A204.1 (cell line): ENCODE results near the gene USB1.

Experiments used
- FAIRE-seq: peaks from 2 replicates; lab custom pipeline; 2012; peaks lifted over from hg19 to GRCh38; lab: Jason Lieb, UNC

The USB1 gene

DNA sequence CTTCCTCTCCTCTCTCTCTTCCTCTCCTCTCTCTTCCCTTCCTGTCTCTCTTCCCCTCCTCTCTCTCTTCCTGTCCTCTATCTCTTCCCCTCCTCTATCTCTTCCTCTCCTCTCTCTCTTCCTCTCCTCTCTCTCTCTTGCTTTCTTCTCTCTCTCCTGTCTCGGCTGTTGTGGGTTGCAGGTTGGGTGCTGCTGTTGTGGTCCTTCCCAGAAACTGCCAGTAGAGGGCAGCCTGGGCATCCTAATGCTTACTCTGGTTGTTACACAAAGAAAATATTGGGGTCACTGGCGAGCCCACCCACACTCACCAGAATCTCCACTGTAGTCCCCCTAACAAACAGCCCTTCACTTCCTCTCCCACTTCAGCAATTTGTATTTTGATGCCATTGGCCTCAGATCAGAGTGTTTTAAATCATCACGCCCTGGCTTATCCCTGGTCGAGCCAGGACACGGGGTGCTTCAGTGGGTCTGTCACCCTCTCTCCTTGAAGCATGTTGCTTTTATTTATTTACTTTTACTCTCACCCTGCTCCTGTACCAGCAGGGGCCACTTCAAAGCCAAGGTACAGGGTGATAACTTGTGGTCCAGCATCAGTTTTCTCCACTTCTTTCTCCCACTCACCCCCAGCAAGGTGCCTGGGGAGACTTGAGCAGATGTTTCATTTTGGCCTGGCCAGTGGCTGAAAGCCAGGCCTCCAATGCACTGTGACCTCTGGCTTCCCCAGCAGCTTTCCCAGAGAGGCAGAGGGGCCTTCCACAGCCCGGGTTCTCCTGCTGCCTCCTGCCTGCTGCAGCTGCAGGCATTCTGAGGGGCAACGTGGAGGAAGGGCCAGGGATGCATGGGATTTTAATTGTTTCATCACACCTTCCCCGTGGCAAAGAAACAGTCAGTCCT lies 19.7 kb downstream of the USB1 start:
- FAIRE-seq = no peak

DNA sequence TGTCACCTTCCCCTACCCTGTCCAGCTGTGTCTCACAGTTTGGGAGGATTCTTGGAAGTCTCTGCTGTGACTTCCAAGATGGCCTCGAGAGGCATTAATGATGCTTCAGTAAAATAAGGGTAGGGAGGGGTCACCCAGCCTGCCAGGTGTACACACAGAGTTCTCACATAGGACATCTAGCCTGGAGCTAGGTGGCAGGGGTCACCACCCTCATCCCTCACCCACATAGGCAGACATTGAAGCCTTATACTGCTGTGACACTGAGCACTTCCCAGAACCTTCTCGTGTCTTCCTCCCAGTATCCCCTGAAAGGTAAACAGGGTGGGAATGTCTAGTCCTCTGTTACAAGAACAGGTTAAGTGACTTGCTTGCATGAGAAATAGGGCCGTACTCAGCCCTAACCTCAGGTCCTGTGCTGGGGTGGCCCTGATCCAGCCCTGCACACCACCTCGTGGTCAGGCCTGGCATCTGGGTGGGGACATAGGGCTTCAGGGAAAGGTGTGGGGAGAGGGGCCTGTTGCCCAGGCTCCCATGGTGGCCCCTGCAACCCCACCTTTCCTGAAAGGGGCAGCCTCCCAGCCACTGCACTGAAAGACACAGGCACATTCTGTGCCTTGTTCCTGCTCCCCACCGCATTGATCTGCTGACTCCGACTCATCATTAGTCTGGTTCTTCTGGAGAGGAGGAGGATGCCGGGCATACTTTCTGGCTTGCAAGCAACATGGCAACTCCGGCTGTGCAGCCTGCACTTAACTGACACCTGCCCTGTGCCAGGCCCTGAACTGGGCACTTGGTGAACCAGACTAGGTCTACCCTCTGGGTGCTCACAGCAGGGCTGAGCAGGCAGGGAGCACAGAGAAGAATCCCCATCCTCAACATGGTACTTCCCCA lies 20.7 kb downstream of the USB1 start:
- no peak for FAIRE-seq

DNA sequence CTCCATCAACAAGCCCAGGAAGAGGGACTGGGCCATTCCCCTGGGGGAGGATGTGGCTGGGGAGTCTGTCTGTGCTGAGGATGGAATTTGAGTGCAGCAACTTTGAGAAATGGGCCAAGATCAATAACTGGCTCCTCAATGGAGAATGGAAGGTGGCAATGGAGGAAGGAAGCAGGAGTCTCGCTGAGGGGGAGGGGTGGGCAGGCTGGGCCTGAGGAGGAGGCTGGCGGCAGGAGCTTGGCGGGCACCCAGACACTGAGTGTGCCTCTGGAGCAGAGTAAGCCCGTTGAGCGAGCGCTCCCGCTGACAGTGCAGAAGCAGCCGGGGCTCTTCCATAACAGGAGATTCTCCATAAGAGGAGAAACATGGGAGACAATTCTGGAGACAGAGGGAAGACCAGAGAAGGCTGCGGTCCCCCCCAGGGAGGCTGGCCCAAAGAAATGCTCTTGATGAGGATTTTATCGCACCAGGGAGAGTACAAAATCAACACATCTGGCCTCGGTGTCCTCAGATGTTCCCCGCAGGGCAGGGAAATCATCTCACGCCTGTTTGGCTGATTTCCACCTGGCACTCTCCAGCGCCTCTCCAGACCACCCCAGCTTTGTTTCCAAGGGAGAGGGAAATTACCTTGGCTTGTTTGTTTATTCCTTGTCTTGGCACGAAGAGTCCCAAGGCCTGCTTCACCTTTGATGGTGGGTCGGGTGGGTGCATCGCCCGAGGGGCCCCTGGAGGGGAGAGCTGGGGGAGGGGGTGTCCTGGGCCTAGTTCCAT lies 21.6 kb downstream of the USB1 start:
- FAIRE-seq = no peak

DNA sequence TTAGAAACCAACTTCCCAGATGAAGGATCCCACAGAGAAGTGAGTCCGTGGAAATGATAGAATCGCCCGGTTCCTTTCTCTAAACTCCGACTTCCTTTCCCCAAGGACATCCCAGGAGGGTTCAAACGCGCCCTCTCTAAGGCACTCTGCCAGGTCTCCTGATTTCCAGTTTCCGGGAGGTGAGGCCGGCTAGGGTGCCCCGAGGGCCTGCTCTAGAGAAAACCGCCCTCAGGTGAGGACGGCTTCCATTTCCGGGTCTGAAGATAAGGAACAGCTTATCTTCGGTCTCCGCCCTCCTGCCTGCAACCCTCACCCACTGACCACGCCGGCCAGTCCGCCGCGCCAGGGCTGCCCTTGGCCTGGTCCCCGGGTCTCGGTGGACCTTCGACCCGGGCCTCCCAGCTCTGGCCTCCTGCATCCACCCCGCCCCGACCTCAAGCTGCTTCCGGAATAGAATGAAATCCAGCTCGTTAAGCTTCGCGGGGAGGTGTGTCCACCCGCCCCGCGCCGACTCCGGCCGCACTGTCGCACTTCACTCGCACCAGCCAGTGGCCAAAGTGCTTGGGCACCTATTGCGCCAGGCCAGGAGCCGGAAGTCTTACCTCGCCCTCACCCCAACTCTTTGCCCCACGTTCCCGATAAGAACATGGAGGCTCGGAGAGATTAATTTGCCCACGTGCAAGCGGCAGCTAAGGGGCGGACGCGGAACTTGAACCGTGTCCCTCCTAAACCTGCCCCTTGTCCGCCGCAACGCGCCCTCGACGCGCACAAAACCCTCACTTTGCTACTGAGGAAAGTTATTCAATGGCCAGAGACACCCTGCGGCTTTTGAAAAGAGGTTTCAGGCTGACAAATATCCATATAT lies 23.5 kb downstream of the USB1 start:
- FAIRE-seq = no peak

DNA sequence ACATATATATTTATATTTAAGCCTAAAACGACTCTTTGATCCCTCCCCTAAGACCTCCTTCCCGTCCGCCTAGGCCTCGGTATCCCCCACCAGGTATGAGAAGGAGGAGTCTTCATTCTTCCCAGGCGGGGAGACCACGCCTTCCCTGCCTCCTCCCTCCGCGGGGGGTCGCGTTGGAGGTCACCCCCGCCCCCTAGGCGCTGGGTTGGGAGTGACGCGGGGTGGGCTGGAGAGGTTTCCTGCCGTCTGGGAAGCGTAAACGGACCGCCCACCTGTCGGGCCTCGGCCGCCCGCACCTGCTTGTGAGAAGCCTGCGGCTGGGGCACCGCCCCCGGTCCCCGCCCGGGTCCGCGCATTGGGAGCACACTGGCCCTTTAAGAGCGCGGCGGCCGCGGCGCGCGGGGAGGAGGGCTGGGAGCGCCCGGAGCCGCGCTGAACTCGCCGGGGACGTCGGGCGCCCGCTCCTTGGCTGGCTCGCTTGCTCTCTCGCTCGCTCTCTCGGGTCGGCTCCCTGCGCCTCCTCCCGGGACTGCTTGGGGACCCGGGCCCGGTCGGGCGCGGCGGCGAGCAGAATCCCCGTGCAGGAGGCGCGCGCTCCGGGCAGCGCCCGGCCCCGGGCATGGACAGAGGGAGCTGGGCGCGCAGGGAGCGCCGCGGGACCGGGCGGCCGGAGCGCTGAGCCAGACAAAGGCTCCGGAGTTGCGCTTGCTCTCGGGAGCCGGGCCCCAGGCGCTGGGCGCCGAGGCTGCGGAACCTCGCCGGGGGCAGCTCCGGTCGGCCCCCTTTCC lies 24.3 kb downstream of the USB1 start, which contains the start of gene MMP15:
TSS of gene MMP15 (plus strand) at position 404 of the 788 bp plus-strand sequence. CDS start 597 bp downstream, outside the sequence.
- no peak for FAIRE-seq

DNA sequence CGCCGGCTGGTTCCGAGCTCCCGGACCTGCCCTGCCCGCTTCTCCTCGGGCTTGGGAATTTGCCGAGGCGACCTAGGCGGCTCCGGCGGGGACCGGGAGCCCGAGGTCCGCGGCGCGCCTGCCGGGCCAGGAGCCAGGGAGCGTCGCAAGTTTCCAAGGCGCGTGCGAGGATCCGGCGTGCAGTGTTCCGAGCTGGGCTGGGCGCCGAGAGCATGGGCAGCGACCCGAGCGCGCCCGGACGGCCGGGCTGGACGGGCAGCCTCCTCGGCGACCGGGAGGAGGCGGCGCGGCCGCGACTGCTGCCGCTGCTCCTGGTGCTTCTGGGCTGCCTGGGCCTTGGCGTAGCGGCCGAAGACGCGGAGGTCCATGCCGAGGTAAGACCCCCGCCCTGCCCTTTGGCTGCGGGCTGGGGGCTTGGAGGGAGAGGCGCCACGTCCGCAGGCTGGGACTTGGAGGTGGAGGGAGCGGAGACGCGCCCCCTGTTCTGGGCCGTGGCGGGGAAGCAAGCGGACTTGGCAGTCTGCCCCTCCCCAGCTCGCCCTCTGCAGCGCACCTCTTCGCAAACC lies 25.0 kb downstream of the USB1 start:
- no peak for FAIRE-seq

DNA sequence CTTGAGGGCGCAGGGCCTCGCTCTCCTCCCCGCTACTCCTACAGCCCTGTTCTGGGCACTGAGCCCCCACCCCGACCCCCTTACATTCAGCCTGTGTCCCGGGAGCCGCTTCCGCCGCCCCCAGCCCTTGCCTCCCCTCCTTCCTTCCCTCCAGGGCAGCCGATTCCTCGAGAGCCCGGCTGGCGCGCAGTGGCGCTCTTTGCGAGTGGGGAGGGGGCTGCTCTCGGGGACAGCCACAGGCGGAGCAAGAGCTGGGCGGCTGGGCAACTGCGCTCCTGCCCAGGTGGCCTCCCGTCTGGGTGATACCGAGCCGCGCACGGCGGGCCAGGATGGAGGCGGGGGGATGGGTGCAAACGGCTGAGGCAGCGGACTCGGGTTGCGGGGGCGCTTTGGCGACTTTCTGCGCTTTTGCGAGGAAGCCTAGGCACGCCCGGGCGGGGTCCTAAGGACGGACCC lies 25.5 kb downstream of the USB1 start:
- FAIRE-seq = no peak

DNA sequence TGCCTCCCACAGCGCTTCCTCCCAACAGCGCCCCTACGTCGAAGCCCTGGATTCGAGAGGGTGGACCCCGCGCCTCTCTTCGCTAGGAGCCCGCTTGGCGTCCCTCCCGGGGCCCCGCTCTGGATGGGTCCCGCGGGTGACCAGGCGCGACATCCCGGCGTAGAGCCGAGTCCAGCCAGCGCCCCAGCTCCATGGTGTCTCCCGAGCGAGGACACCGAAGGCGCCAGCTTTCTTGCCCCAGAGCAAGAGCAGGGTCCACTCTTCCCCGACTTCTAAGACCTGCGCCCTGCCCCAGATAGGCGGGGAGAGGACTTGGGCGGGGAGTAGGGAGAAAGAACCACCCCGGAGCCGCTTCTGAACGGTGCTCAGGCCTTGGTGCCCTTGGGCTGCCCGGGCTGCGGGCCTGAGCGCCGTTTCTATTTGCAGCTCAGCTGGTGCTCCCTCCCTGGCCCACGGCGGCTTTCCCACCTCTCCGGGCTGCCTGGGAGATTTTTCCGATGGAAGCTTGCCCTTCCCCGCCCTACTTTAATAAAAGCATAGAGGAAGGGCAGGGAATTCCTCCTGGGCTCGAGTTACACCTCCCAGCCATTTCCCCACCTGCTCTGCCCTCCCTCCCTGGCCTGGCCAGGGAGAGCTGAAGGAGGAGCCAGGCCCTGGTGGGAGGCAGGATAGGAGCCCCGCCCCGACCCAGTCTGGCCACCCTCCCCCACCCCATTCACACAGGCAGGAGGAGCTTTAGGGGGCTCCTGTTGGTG lies 26.1 kb downstream of the USB1 start:
- no peak for FAIRE-seq

DNA sequence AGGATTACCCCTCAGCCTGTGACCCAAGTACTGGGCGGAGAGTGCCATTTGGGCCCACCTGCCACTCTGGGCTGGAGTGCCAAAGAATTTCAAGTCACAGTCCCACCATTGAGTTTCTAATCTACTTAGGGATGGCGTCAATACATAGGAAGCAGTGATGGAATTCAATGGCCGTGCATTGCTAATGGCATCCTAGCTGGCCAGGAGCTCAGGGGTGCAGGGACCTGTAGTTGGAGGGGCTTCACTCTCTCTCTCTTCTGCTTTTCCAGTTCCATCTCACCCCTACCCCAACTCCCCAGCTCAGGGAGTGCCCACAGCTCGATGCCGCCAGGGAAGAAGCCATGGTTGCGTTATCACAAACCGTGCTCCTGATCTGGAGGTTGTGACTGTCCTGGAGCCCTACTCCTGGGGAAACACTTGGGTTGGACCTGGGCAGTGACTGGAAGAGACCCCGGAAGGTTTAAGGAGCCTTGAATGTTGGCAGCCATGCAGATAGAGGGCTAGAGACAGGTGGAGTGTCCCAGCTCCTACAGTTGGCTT lies 26.8 kb downstream of the USB1 start:
- FAIRE-seq = no peak

DNA sequence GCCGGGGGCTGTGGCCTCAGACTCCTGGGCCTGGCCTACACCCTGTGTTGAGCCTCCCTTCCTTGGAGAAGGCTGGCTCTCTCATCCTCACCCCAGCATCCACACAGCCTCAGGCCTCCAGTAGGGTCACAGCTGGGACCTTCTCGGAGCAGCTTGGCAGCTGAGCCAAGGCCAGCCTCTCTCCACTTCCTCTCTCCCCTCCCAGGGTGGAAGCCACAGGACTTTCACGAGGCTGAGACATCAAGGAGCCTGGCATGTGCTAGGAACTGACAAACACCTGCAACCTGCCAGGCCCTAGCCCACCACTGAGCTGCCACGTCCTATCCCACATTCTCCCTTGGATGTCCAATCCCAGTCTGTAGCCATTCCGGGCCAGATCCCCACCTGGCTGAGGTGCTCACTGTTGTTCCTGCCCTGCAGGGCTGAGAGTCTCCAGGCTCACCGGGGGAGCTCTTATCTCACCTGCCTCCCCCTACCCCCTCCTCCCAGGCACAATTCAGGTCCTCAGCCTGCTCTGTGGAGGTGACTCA lies 27.4 kb downstream of the USB1 start:
- FAIRE-seq = no peak

DNA sequence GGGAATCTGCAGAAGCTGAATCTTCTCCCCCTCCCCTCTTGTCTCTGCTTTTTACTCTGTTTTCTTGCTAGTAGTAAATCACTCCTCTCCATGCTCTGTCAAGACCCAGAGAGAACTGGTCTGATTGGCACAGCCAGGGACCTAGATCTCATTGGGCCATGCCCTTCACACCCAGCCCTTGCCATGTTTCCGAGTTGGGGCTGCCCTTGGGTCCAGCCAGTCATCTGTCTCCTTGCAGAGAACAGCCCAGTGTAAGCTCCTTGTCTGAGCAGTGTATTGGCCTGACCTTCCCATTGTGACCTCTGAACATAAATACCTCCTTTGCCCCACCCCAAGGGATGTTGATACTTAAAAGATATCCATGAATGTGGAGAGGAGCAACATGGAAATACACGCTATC lies 28.2 kb downstream of the USB1 start:
- FAIRE-seq = no peak

DNA sequence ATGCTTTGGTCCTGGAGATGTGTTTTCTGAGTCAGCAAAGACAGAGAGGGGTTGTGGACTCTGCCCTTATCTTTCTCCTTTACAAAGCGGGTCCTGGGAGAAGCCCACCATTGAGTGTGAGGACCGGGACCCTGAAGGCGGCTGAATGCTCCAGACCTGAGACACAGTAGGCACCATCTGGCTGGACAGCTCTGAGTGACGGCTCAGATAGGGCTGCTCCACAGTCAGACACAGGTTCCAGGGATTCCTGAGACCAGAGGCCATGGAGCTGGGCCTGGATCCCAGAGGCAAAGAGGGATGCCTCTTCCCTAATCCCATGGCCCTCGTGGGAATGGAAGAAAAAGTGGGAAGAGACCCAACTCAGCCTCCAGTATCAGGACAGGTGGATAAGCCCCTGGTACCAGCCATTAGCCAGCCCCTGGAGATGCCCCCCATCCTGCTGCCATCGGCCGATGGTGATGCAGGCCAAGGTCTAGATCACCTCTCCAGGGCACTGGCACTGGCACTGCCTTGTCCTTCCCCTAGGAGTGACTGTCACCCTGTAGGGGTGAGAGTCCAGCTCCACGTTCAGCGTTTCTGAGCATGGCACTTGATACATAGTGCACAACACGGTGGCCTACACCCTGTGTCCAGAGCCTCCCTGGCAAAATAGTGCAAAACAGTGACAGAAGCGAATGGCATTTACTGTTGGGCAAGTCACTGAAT lies 29.1 kb downstream of the USB1 start:
- FAIRE-seq = no peak

DNA sequence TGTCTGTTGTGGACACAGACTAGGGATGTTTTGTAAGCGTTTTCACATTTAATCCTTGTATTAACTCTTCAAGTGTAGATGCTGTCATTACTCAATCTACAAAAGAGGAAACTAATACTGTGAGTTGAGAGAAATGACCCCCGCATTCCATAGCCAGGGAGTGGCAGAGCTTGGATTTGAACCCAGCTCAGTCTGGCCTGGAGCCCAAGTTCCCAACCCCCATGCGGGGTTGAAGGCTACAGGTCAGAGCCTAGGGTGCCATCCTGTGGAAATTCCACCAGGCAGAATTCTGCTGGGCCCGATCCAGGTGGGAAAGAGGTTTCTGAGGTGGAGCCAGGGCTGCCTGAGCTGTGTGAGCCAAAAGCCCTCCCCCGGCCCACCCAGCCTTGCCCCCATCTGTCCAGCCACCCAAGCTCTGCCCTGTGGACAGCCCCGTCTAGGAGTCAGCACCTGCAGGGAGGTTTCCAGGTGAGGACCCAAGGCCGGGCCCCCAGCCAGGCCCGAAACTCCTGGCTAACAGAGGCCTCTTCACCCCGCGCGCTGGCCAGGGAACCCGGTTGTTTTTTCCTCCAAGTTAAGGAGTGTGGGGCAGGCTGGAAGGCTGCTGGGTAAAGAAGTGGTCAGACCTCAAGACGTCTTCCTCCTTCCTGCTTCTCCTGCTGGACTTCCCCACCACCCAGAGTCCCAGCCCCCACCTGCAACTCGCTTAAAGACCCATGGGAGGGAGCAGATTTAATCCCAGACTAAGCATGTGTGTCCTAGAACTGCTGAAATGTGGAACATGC lies 30.0 kb downstream of the USB1 start:
- no peak for FAIRE-seq

DNA sequence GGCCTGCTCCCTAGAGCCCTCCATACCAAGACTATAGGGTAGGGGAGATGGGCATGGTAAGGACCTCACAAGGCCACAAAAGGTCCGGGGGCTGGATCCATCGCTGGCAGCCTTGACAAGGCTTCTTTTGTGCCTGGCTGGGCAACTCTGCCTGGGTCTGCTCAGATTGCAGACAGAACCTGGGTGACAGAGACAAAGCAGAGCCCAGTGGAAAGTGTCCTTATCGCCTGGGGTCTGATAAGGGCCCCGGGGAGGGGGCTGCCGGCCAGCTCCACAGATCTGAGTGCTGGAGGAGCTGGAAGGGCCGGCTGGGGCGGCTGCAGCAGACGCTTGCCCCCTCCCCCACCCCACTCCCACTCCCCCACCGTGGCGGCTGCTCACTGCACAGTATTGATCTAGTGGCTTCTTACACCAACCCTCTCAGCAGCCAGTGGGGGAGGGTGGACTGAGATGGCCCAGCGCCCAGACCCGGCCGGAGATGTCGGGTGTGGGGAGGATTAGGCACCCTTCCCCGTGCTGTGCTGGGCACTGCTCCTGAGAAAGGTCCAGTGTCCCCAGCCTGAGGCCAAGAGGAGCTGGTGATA lies 31.6 kb downstream of the USB1 start:
- no peak for FAIRE-seq

DNA sequence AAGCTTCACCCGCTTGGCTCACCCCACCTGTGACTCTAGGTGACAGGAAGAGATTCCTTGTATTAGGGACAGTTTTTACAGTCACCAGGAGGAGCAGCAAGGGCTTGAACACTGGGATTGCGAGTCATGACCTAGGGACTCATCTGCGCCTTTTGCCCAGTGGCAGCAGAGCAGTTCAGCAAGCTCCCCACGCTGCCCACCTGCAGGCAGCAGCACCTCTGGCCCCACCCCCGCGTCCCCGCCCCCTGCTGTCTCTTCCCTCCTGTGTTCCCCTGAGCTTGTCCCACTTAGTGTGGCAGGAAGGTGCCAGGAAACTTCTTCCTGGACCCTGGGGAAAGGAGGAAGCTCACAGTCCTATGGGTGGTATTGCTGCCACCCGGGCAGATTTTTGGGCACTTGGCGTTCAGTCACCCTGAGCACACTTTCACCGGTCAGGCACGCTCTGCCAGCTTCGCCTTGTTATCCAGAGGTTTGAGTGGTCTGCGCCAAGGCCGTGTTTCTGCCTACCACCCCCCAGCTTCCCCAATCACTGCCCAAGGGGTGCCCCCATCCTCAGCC lies 33.0 kb downstream of the USB1 start:
- FAIRE-seq = no peak

DNA sequence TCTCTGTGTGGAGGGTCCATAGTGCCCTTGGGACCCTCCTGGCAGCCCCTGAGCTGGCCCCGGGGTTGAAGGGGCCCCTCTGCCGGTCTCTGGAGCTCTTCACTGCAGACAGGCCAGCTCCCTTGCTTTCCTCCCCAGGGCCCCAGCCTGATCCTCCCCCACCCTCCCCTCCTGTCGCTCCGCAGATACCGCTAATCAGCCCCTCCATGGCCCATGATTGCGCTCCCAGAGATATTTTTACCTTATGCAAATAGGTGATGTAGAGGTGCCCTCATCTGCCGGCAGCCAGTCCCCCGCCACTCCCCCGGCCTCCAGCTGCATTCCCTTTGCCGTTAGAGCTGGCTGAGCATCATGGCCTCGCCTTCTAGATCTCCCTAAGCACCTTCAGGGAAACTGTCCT lies 33.6 kb downstream of the USB1 start:
- FAIRE-seq = no peak
